Measurements from ENCODE around the gene LIN9.

DNA sequence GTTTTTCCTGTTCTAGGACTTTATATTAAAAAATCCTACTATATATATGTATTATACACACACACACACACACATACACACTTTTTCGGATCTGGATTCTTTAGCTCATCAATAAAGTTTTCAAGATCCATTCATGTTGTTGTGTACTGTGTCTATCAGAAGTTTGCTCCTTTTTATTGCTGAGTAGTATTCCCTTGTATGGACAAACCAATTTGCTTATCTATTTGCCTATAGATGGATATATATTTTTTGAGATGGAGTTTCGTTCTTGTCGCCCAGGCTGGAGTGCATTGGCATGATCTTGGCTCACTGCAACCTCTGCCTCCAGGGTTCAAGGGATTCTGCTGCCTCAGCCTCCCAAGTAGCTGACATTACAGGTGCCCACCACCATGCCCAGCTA lies 20.3 kb upstream of the LIN9 start:
- TF ChIP-seq EZH2 (IDR thresholded peaks at IDR 0.05; ENCODE audit: insufficient read depth, poor library complexity, severe bottlenecking) (no peak), EZH2phosphoT487 (IDR thresholded peaks at IDR 0.05; ENCODE audit: insufficient read depth, low read depth) (no peak)
